GM19452 (cell line): Measurements from ENCODE around the gene ZDHHC3.

ENCODE experiments used
- ATAC-seq: cut with Tn5 transposase; IDR thresholded peaks from one replicate; pipeline ENCODE4 v1.9.1; 2021; ENCODE audit not compliant: unreplicated experiment

The ZDHHC3 gene

DNA sequence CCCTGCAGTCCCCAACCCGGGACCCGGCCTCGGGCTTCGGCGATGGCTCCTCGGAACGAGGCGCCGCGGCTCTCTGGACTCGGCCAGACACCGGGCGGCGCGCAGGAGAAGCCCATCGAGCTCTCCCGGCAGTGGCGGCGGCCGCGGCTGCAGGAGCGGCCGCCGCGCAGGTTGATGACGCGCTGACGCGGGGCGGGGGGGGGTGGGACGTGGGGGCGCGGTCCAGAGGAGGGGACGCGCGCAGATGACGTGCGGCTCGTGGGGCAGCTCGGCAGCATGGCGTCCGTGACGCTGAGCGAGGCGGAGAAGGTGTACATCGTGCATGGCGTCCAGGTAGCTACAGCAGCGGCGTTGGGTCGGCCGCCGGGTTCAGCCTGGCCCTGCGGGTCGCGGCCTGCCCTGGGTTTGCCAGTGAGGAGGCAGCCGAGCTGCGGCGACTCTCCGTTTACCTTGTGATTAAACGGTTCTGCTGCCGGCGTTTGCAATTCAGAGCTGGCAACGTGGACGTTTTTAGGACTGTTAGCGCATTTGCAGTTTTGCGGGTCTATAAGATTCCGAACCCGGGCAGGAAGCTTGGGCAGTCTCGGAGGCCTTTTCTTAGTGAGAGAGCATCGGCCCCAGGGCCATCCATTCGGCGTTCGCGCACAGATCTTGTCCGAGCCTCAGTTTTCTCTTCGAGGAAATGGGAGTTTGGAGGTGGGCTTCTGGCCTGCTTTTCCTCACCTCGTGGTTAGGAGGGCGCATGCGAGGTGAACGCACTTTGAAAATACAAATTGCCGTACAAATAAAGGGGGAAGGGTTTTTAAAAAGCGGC, at the start of gene ZDHHC3, which contains the start of gene EXOSC7:
TSS of gene ZDHHC3 (minus strand) at position 173 of the 814 bp plus-strand sequence. CDS start 16,738 bp downstream, outside the sequence.
TSS of gene EXOSC7 (plus strand) at position 243 of the 814 bp plus-strand sequence. CDS start at position 277, 34 bp downstream.
- ATAC-seq = peak; percentile 70

DNA sequence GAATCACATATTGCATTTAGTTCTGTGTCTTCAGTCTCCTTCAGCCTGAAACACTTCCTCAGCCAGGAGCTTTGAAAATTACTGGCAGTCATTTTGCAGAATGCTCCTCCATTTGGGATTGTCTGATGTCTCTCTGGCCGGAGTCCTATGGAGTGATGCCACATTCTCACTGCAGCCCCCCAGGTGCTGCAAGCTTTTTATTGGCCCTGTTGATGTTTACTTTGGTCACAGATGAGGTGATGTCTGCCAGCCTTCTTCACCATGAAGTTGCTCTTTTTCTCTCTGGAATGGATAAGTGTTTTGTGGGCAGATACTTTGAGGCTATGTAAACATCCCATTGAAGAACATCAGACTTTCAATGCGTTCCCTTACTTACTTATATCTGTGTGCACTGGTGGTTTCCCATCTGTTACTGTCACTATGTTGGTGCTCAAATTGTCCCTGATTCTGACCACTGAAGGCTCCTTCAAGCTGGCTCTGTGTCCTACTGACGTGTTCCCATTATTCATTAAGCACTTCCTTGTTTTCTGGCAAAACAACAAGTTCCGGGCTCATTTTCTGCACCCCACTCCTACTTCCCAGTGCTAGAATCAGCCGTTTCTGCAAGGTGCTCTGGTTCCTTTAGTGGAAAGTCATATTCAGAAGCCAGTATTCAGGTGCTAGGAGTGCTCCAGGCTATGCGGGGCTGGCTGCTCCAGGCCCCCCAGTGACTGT, 48.7 kb upstream of the ZDHHC3 start:
- ATAC-seq = no peak

DNA sequence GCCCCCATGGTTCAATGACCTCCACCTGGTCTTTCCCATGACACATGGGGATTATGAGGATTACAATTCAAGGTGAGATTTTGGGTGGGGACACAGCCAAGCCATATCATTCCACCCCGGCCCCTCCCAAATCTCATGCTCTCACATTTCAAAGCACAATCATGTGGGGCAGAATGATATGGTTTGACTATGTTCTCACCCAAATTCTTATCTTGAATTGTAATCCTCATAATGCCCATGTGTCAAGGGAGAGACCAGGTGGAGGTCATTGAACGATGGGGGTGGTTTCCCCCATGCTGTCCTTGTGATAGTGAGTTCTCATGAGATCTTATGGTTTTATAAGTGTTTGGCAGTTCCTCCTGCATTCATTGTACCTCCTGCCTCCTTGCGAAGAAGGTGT, 47.7 kb upstream of the ZDHHC3 start:
- ATAC-seq = no peak

GRCh38 chr3:45021524-45022297, 45.7 kb upstream of the ZDHHC3 start:
- ATAC-seq = no peak

DNA sequence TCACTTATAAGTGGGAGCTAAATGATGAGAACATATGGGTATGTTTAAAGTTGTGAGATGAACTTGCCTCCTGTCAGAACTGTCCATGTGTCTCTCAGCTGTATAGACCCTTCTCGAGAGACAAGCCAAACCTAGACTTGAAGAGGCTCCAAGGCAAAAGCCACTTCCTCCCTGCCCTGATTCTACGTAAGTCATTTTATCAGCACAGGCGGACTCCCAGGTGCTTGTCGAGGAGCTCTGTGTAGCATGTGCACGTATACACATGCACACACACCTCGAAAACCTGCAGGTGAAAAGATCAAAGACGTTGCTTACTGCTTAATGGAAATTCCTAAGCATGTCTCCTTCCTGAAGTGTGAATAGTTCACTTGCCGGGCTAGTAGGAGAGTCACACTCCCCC, 44.6 kb upstream of the ZDHHC3 start:
- ATAC-seq = no peak

DNA sequence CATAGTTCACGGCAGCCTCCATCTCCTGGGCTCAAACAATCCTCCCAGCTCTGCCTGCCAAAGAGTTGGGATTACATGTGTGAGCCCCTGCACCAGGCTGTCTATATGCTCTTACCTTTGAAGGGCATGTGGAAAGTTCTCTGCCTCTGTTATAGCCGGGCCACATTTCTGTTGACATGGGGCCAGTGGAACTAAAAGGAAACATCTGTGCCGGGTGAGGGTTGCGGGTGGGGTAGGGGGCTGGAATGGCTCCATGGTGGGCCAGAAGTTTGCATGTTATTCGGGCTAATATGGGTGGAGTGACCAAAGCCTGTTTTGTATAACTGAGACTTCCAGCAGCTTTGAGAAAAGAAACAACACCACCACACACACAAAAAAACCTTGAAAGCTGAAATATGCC, 41.8 kb upstream of the ZDHHC3 start:
- no peak for ATAC-seq

- no peak for ATAC-seq
Measured at GRCh38 chr3:45016916-45017315, 40.9 kb upstream of the ZDHHC3 start.

GRCh38 chr3:45012577-45012976, 36.6 kb upstream of the ZDHHC3 start:
- no peak for ATAC-seq

DNA sequence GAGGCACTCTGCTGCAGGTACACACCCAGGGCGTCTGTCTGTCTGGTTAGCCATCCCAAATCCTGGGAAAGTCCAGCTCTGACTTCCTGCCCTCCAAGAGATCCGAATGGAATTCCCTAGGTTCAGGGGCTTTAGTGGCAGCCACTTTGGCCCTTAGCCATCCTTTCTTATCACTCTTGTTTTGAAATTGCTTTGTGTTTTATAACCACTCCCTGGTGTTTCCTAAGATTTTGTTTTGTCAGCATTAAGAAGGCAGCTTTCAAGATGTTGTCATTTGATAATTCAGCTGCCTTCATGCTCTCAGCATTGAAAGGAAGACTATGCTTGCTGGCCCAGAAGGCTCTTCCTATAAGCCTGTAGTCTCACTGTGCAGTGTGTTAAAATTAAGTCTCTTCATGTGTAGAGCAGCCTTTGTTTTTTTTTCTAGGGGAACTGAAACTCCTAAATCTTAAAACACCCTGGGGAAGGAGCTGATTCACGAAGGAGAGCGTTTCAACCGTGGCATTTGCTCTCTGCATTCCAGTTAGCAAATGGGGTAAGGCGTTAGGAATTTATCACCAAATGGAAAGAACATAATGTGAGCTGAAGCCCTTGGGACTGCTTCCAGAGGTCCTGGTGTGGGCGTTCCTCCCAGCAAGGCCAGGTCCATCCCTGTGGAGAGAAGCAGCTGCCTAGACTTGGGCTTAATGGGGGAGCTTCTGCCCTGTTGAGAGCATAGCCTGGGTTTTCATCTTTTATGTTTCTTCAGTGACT, 36.0 kb upstream of the ZDHHC3 start:
- no peak for ATAC-seq

DNA sequence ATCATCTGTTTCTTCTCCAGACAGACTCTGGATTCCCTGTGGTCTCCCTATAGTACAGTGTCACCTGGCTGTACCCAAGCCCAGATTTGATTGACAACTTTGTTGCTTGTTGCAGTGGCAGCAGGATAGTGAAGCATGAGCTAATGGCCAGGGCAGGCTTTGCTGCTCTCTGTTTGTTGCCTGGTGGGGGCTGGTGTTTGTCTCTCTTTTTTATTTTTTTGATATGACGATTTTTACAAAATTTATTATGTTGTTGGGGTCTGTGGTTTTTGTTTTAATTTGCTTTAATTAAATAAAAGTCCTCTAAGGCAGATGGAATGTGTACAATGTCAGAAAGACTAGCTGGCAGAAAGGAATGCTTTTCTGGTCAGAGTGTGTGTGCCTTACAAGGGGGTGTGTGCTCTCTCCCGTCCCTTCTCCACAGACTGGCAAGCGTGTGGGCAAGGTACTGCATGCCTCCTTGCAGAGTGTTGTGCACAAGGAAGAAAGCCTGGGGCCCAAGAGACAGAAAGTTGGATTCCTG, 34.9 kb upstream of the ZDHHC3 start:
- ATAC-seq = no peak

- no peak for ATAC-seq
Measured at GRCh38 chr3:45009868-45010267, 33.9 kb upstream of the ZDHHC3 start.

GRCh38 chr3:45008117-45008516, 32.1 kb upstream of the ZDHHC3 start:
- ATAC-seq = no peak

- no peak for ATAC-seq
Measured at GRCh38 chr3:45007091-45007490, 31.1 kb upstream of the ZDHHC3 start.

DNA sequence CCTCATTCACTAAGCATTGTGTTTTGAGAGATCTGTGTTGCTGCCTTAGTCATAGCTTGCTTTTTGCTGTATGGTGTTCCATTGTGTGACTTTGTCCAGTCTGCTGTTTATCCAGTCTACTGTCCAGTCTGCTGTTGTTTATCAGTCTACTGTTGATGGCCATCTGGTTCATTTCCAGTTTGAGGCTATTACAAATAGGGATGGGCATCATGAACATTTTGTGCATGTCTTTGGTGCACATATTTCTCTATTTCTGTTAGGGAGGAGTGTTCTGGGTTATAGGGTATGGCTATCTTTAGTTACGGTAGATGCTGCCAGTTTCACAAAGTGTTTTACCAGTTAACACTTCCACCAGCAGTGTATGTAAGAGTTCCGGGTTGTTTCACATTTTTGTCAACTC, 27.9 kb upstream of the ZDHHC3 start:
- ATAC-seq = no peak

DNA sequence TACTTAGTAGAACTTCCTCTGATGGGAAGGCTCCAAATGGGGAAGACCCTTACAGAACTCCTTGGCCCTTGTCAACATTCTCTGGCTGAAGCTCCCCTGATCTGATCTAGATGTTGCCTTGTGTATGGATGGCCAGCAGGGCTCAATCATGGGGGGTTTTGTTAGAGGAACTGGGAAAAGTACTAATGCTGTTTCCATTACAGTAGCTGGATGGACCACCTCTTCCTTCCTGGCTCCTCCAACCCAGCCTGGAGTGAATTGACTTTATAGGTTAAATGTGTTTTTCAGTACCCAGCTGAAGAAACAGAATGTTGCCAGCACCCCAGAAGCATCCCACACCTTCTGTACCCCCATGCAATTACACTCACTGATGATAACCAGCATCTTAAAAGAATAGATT, 27.4 kb upstream of the ZDHHC3 start:
- ATAC-seq = no peak

DNA sequence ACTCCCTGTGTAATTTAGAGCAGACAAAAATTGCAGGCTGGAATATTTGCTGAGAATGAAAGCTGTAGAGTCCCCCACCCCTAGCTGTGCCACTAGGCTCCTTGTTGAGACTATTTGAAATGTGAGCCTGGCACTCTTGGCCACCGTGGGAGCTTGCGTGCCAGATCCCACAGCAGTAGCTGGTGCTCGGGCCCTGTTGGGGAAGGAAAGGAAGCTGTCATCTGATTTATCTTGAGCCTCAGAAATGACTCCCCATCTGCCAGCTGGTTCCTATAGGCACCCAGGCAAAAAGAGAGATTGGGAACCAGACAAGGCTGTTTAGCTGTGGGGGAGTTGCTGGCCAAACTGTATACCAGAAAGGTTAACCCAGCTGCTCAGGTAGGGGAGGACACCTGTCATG, 26.7 kb upstream of the ZDHHC3 start:
- ATAC-seq = no peak

- ATAC-seq = no peak
Measured at GRCh38 chr3:45002139-45002660, 26.2 kb upstream of the ZDHHC3 start.

- no peak for ATAC-seq
Measured at GRCh38 chr3:45001738-45002137, 25.8 kb upstream of the ZDHHC3 start.

DNA sequence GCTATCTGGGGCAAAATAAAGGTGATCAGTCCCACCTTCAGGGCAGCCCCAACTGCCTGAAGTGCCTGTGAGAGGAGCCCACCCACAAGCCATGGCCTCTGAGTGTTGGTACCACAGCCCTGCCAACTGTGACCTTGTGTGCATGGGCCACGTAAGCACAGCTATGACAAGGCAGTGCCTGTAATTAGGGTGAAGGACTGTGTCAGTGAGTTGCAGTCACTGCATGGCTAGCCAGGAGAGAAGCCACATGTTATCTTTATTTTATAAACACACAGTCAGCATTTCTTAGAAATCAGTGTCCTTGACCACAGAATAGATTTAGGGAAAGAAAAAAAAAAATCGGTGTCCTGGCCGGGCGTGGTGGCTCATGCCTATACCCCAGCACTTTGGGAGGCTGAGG, 24.8 kb upstream of the ZDHHC3 start:
- no peak for ATAC-seq

GRCh38 chr3:44999782-45000181, 23.8 kb upstream of the ZDHHC3 start:
- ATAC-seq = no peak
